ENCODE results near the gene DLGAP1. TPM values are rescaled to one million over a fixed set of nuclear protein-coding genes. Genes with fewer than 3 reads are reported as not detected.
A peak's percentile ranks its signal among the peaks of the same experiment; 100 is the strongest.
"Not testable (repeated sequence)": the region's sequence is repeated elsewhere in the genome, so short reads cannot be mapped to it uniquely, and the experiment has no call there.

Gene DLGAP1
- total RNA-seq, 1 donor from 2014 or later: 11.5 TPM

DNA sequence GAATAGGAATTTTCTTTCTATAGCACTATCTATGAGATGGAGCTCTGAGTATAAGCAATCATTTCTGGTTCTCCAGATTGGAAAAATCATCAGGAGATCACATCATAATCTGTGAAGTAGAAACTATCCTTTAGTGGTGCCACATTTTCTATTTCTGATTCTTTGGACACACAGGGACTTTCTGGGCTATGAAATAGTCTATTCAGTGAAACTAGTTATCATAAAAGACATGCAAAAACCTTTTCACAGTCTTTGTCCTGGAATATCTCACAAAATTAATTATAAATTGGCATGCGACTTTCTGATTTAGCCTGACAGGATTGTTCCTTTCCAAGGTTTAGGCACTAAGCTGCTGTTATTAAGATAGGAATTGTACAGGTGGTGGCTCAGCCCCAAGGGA lies 428.6 kb downstream of the DLGAP1 start:
- Mint-ChIP-seq H3K27ac (ENCODE audit: unreplicated experiment) (no peak overlapping the region), H3K9me3 (peaks cover 2% of the 10 kb centered on the region), H3K36me3 (ENCODE audit: low read depth) (peaks cover 6% of the 10 kb centered on the region), H3K27me3 (ENCODE audit: low read depth) (no peaks in the 10 kb centered on the region), H3K4me3 (no peak overlapping the region), H3K4me1 (peaks cover 8% of the 10 kb centered on the region)
- TF ChIP-seq, protein P1, sequence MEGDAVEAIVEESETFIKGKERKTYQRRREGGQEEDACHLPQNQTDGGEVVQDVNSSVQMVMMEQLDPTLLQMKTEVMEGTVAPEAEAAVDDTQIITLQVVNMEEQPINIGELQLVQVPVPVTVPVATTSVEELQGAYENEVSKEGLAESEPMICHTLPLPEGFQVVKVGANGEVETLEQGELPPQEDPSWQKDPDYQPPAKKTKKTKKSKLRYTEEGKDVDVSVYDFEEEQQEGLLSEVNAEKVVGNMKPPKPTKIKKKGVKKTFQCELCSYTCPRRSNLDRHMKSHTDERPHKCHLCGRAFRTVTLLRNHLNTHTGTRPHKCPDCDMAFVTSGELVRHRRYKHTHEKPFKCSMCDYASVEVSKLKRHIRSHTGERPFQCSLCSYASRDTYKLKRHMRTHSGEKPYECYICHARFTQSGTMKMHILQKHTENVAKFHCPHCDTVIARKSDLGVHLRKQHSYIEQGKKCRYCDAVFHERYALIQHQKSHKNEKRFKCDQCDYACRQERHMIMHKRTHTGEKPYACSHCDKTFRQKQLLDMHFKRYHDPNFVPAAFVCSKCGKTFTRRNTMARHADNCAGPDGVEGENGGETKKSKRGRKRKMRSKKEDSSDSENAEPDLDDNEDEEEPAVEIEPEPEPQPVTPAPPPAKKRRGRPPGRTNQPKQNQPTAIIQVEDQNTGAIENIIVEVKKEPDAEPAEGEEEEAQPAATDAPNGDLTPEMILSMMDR (conservative IDR thresholded peaks at IDR 0.05): no peak
- DNase-seq (ENCODE audit: low read depth, low spot score): no peak

DNA sequence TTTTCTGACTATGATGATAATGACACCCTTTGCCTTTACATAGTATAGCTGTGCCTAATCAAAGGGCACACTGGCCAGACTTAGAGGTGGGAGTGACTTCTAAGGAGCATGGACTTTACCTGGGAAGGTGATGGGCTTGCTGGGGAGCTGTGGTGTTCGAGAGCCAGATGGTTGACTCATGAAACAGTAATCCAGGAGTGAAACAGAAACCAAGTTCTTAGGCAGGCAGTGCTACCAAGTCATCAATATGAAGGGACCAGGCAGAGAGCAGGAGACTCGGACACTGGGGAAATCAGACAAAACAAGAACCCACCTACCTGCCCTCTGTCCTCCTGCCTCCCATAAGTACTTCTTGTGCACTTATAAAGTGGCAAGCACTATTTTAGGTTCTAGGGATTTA lies 430.4 kb downstream of the DLGAP1 start:
- Mint-ChIP-seq H3K4me1 (peaks cover 8% of the 10 kb centered on the region), H3K4me3 (no peak overlapping the region), H3K27me3 (ENCODE audit: low read depth) (no peaks in the 10 kb centered on the region), H3K27ac (ENCODE audit: unreplicated experiment) (no peak overlapping the region), H3K36me3 (ENCODE audit: low read depth) (peaks cover 6% of the 10 kb centered on the region), H3K9me3 (no peaks in the 10 kb centered on the region)
- TF ChIP-seq, protein P1 (conservative IDR thresholded peaks at IDR 0.05): no peak
- DNase-seq (ENCODE audit: low read depth, low spot score): no peak

DNA sequence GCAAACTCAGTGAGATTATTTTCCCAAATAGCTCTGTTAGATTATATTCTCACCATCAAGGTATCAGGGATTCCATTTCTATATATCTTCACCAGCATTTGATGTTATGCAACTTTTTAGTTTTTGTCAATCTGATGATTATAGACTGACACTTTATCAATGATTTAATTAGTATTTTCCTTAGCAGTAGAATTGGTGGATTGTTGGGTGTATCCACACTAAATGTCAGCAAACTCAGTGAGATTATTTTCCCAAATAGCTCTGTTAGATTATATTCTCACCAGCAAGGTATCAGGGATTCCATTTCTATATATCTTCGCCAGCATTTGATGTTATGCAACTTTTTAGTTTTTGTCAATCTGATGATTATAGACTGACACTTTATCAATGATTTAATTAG lies 432.4 kb downstream of the DLGAP1 start:
- H3K9me3 Mint-ChIP-seq; DNase-seq (ENCODE audit: low read depth, low spot score); H3K27ac Mint-ChIP-seq (ENCODE audit: unreplicated experiment); H3K4me3 Mint-ChIP-seq; H3K4me1 Mint-ChIP-seq; H3K27me3 Mint-ChIP-seq (ENCODE audit: low read depth); H3K36me3 Mint-ChIP-seq (ENCODE audit: low read depth): not testable (repeated sequence)

DNA sequence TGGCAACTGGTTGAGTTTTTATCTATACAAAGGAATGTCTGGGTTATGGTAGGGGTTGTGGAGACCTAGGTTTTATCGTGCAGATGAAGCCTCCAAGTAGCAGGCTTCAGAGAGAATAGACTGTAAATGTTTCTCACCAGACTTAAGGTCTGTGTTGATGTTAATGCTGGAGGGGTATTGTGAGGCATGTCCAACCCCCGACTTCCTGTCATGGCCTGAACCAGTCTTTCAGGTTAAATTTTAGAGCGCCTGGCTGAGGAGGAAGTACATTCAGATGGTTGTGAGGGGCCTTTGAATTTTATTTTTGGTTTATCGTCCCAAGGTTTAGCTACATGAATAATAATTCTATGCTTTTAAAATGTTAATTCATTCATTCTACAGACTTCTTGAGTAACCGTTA lies 435.1 kb downstream of the DLGAP1 start:
- H3K9me3 Mint-ChIP-seq: peaks cover 3% of the 10 kb centered on the region
- DNase-seq (ENCODE audit: low read depth, low spot score): no peak
- H3K36me3 Mint-ChIP-seq (ENCODE audit: low read depth): peaks cover 6% of the 10 kb centered on the region
- no peak overlapping the region for H3K4me3 Mint-ChIP-seq
- H3K27ac Mint-ChIP-seq (ENCODE audit: unreplicated experiment): no peak overlapping the region
- H3K4me1 Mint-ChIP-seq: no peaks in the 10 kb centered on the region
- no peaks in the 10 kb centered on the region for H3K27me3 Mint-ChIP-seq (ENCODE audit: low read depth)
- TF ChIP-seq, protein P1 (conservative IDR thresholded peaks at IDR 0.05): no peak

DNA sequence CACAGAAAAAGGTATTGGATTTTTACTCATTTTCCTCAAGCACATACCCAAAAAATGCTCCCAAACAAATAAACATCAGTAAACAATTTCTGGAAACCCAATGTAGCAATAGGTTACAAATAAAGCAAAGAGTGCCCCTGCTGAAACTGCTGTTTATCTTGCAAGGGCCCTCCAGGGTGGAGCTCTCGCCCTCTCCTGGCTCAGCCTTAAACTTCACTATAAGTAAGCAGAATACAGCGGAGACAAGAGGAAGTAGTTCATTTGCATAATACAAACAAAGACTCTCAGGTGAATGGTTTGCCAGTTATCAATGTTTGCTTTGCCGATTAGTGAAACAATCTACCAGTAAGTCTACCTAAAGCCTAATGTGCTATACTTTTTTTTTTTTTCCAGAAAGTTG lies 437.6 kb downstream of the DLGAP1 start:
- Mint-ChIP-seq H3K4me1 (no peaks in the 10 kb centered on the region), H3K36me3 (ENCODE audit: low read depth) (no peaks in the 10 kb centered on the region), H3K27me3 (ENCODE audit: low read depth) (no peaks in the 10 kb centered on the region), H3K9me3 (peaks cover 3% of the 10 kb centered on the region), H3K4me3 (no peak overlapping the region), H3K27ac (ENCODE audit: unreplicated experiment) (no peak overlapping the region)
- DNase-seq (ENCODE audit: low read depth, low spot score): no peak
- TF ChIP-seq, protein P1 (conservative IDR thresholded peaks at IDR 0.05): peak; percentile 46

DNA sequence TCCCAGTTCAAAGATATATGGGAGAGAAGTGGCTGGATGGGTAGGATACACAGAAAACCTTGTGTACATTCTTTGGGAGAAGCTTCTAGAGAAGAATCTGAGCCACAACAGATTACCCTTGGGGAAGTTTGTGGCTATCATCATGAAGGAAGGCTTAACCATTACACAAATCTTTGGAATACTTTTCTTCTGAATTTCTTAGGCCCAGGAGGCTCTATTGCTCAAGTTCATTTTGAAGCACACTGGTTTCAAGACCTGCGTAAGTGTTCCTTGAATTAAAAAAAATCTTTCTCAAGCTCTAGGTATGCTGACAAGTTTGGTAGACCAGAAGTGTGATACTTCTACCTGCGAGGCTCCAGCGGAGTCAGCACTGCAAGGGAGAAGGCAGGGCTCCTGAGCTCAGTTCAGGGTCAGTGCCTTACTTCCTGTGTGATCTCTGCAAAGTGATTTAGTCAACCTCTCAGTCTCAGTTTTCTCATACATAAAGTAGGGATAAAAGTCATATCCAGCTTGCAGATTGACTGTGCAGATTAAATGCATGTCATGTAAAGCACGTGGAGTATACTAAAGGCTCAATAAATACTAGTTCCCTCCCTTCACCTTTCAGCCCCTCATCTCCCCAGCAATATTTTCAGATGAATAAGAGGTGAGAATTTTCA lies 438.6 kb downstream of the DLGAP1 start:
- no peak overlapping the region for H3K27ac Mint-ChIP-seq (ENCODE audit: unreplicated experiment)
- H3K27me3 Mint-ChIP-seq (ENCODE audit: low read depth): no peaks in the 10 kb centered on the region
- H3K4me1 Mint-ChIP-seq: no peaks in the 10 kb centered on the region
- H3K36me3 Mint-ChIP-seq (ENCODE audit: low read depth): no peaks in the 10 kb centered on the region
- H3K4me3 Mint-ChIP-seq: no peak overlapping the region
- peaks cover 3% of the 10 kb centered on the region for H3K9me3 Mint-ChIP-seq
- TF ChIP-seq, protein P1 (conservative IDR thresholded peaks at IDR 0.05): no peak
- no peak for DNase-seq (ENCODE audit: low read depth, low spot score)
